AG04450 (cell line): Measurements from ENCODE around the gene DDX60. TPM values are rescaled to one million over a fixed set of nuclear protein-coding genes. Genes with fewer than 3 reads are reported as not detected.
A peak's percentile ranks its signal among the peaks of the same experiment; 100 is the strongest.

Experiments used
- CTCF ChIA-PET: fragments of 300-600, 350-600 bp; formaldehyde crosslinking; extraction: SDS; loops from one replicate; lab custom pipeline; 2022; ENCODE audit warnings: antibody characterized with exemption, inconsistent platforms; lab: Charles Lee
- POLR2A ChIA-PET: fragments of 350-600 bp; formaldehyde crosslinking; extraction: SDS; loops from one replicate; lab custom pipeline; 2021; ENCODE audit warnings: antibody characterized with exemption, inconsistent platforms; lab: Yijun Ruan, JAX
- DNase-seq: peaks from one replicate; pipeline ENCODE4 v3.0.0-alpha.2; 2011; ENCODE audit warnings: low read depth, low spot score
- H3K27ac ChIP-seq: one replicate; pipeline ENCODE4 v1.5.1; 2012; ENCODE audit warnings: low read depth, low read length, control low read depth
- H3K27me3 ChIP-seq: one replicate; pipeline ENCODE4 v1.6.0; 2012; ENCODE audit warnings: low read length; ENCODE audit not compliant: control insufficient read depth, insufficient read depth
- H3K4me3 ChIP-seq: 2 replicates; pipeline ENCODE4 v1.5.1; 2011; ENCODE audit warnings: mild to moderate bottlenecking, low read depth, low read length, control low read depth
- H3K9me3 ChIP-seq: 2 replicates; pipeline ENCODE4 v1.5.1; 2012; ENCODE audit warnings: low read length; ENCODE audit not compliant: control insufficient read depth, insufficient read depth
- CTCF ChIP-seq: IDR thresholded peaks from 2 replicates; pipeline ENCODE4 v1.5.1; 2011; ENCODE audit warnings: low read depth, low read length, control low read depth, inconsistent platforms
- polyA plus RNA-seq: library from polyadenylated mRNA; depleted of rRNA; stranded (reverse); fragments of >200 nt; gene quantifications from 2 replicates; pipeline ENCODE4 v1.2.3, GENCODE V29; 2011

Gene DDX60
- polyA plus RNA-seq, 1 experiment: 8.4 TPM

GRCh38 chr4:168247603-168248002 lies 70.9 kb downstream of the DDX60 start:
- POLR2A ChIA-PET: no interaction called here
- TF ChIP-seq CTCF: no peak
- H3K4me3 ChIP-seq: no peak overlapping the region
- CTCF ChIA-PET: no interaction called here
- no peak overlapping the region for H3K27ac ChIP-seq
- no peaks in the 10 kb centered on the region for H3K27me3 ChIP-seq
- H3K9me3 ChIP-seq: no peaks in the 10 kb centered on the region
- DNase-seq: no peak

DNA sequence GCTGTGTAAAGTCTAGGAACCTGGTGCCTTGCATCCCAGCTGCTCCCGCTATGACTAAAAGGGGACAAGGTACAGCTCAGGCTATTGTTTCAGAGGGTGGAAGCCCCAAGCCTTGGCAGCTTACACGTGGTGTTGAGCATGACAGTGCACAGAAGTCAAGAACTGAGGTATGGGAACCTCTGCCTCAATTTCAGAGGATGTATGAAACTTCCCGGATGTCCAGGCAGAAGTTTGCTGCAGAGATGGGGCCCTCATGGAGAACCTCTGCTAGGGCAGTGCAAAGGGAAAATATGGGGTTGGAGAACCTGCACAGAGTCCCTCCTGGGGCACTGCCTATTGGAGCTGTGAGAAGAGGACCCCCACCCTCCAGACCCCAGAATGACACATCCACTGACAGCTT lies 76.6 kb downstream of the DDX60 start:
- no peak overlapping the region for H3K27ac ChIP-seq
- CTCF ChIA-PET: no interaction called here
- TF ChIP-seq CTCF: no peak
- H3K27me3 ChIP-seq: no peaks in the 10 kb centered on the region
- DNase-seq: no peak
- H3K9me3 ChIP-seq: peaks cover 8% of the 10 kb centered on the region
- POLR2A ChIA-PET: no interaction called here
- no peak overlapping the region for H3K4me3 ChIP-seq

DNA sequence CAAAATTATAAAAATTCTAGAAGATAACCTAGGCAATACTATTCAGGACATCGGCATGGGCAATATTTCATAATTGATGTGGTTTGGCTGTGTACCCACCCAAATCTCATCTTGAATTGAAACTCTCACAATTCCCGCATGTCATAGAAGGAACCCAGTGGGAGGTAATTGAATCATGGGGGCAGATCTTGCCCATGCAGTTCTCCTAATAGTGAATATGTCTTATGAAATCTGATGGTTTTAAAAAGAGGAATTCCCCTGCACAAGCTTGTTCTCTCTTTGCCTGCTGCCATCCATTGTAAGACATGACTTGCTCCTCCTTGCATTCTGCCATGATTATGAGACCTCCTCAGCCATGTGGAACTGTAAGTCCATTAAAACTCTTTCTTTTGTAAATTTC lies 77.7 kb downstream of the DDX60 start:
- CTCF ChIA-PET: no interaction called here

GRCh38 chr4:168221301-168221700 lies 97.3 kb downstream of the DDX60 start:
- no peak for TF ChIP-seq CTCF
- H3K4me3 ChIP-seq: no peak overlapping the region
- CTCF ChIA-PET: interaction anchor here (1.3 kb wide), 1 partner anchor 67 kb away, joined by 3 read pairs; no protein-coding TSS in a partner anchor
- POLR2A ChIA-PET: no interaction called here
- no peaks in the 10 kb centered on the region for H3K27me3 ChIP-seq
- peak; percentile 48 for DNase-seq
- no peaks in the 10 kb centered on the region for H3K9me3 ChIP-seq
- H3K27ac ChIP-seq: no peak overlapping the region

More for the DNA sequence above, 77.7 kb downstream of the DDX60 start:
- H3K4me3 ChIP-seq: no peak overlapping the region
- no peak for TF ChIP-seq CTCF
- H3K27ac ChIP-seq: no peak overlapping the region
- H3K9me3 ChIP-seq: peaks cover 8% of the 10 kb centered on the region
- no peak for DNase-seq
- no peaks in the 10 kb centered on the region for H3K27me3 ChIP-seq
- POLR2A ChIA-PET: no interaction called here

GRCh38 chr4:168220893-168221292 lies 97.7 kb downstream of the DDX60 start:
- CTCF ChIA-PET: no interaction called here
- H3K4me3 ChIP-seq: no peak overlapping the region
- POLR2A ChIA-PET: no interaction called here
- TF ChIP-seq CTCF: no peak
- H3K27me3 ChIP-seq: no peaks in the 10 kb centered on the region
- H3K9me3 ChIP-seq: no peaks in the 10 kb centered on the region
- no peak overlapping the region for H3K27ac ChIP-seq
- DNase-seq: no peak
